SK-N-SH (cell line): ENCODE data around the gene MRPL36. TPM values are rescaled to one million over a fixed set of nuclear protein-coding genes. Genes with fewer than 3 reads are reported as not detected.

Experiments used
- CTCF ChIA-PET: fragments of 300-600, 350-600 bp; formaldehyde crosslinking; extraction: SDS; loops from one replicate; lab custom pipeline; 2021; lab: Yijun Ruan, JAX
- POLR2A ChIA-PET: fragments of 350-600 bp; sonication (Branson Sonifier 250); formaldehyde crosslinking; extraction: SDS; loops from one replicate; lab custom pipeline; 2020; ENCODE audit warnings: antibody characterized with exemption, inconsistent platforms; lab: Yijun Ruan, JAX
- DNase-seq: peaks from one replicate; pipeline ENCODE4 v3.0.0; 2012
- H2AFZ ChIP-seq: fragments of 200-600 bp; sonication (generic); 2 replicates; pipeline ENCODE4 v1.8.1; 2016; ENCODE audit warnings: antibody characterized with exemption, mild to moderate bottlenecking, low read depth
- H3F3A ChIP-seq: fragments of 200-600 bp; sonication (generic); replicated peaks from 2 replicates; pipeline ENCODE3; 2016; ENCODE audit warnings: antibody characterized with exemption, mild to moderate bottlenecking; ENCODE audit not compliant: insufficient read depth
- H3K27ac ChIP-seq, 2 experiments: fragments of 200-500 bp in 1 of 2; fragments of 200-600 bp in 1 of 2; sonication (Bioruptor generic) in 1 of 2; sonication (generic), shearing (Covaris generic) in 1 of 2; 2 replicates each; pipeline versions ENCODE4 v1.5.1 to v1.6.1; 2014 to 2016; ENCODE audit warnings: low read depth in 2 of 2, inconsistent platforms in 1 of 2, low read length in 1 of 2, mild to moderate bottlenecking in 1 of 2, mixed read lengths in 1 of 2
- H3K27me3 ChIP-seq: fragments of 200-600 bp; sonication (generic), shearing (Covaris generic); 2 replicates; pipeline ENCODE4 v1.6.1; 2016; ENCODE audit warnings: mixed run types; ENCODE audit not compliant: insufficient read depth
- H3K36me3 ChIP-seq, 2 experiments: fragments of 200-500 bp in 1 of 2; fragments of 200-600 bp in 1 of 2; sonication (Bioruptor generic) in 1 of 2; sonication (generic) in 1 of 2; replicated peaks in 1 of 2; 2 replicates each; pipeline versions ENCODE3 to v1.5.1; 2014 to 2016; ENCODE audit warnings: low read length in 1 of 2, mild to moderate bottlenecking in 1 of 2; ENCODE audit not compliant: insufficient read depth in 2 of 2, control insufficient read depth in 1 of 2
- H3K4me1 ChIP-seq, 2 experiments: fragments of 200-500 bp in 1 of 2; fragments of 200-600 bp in 1 of 2; sonication (Bioruptor generic) in 1 of 2; sonication (generic), shearing (Covaris generic) in 1 of 2; 2 replicates each; pipeline versions ENCODE4 v1.5.1 to v1.6.1; 2014 to 2016; ENCODE audit warnings: low read depth in 1 of 2, low read length in 1 of 2, mixed run types in 1 of 2; ENCODE audit not compliant: insufficient read depth in 2 of 2, control insufficient read depth in 1 of 2
- H3K4me2 ChIP-seq: fragments of 200-600 bp; sonication (generic), shearing (Covaris generic); 2 replicates; pipeline ENCODE4 v1.6.1; 2017; ENCODE audit warnings: mixed run types
- H3K4me3 ChIP-seq, 2 experiments: fragments of 200-500 bp in 1 of 2; fragments of 200-600 bp in 1 of 2; sonication (Bioruptor generic) in 1 of 2; sonication (generic), shearing (Covaris generic) in 1 of 2; 2 replicates each; pipeline versions ENCODE4 v1.5.1 to v1.8.1; 2014 to 2016; ENCODE audit warnings: low read depth in 2 of 2, inconsistent platforms in 1 of 2, low read length in 1 of 2, mild to moderate bottlenecking in 1 of 2, mixed read lengths in 1 of 2, moderate library complexity in 1 of 2
- H3K79me2 ChIP-seq: fragments of 200-600 bp; sonication (generic); 2 replicates; pipeline ENCODE4 v1.8.1; 2017; ENCODE audit warnings: mild to moderate bottlenecking; ENCODE audit not compliant: insufficient read depth
- H3K9ac ChIP-seq: fragments of 200-600 bp; sonication (generic); 2 replicates; pipeline ENCODE4 v1.6.1; 2017; ENCODE audit warnings: mixed run types
- H3K9me2 ChIP-seq: fragments of 200-600 bp; sonication (generic); 2 replicates; pipeline ENCODE4 v1.6.1; 2017; ENCODE audit warnings: mixed run types
- H3K9me3 ChIP-seq: fragments of 200-600 bp; sonication (generic); 2 replicates; pipeline ENCODE4 v1.6.1; 2017; ENCODE audit warnings: mixed run types, mild to moderate bottlenecking, moderate library complexity
- H4K20me1 ChIP-seq: fragments of 200-600 bp; sonication (generic); 2 replicates; pipeline ENCODE4 v1.6.1; 2017; ENCODE audit warnings: mild to moderate bottlenecking, mixed run types; ENCODE audit not compliant: insufficient read depth
- CHD2 ChIP-seq: fragments of 150-350 bp; IDR thresholded peaks from 2 replicates; pipeline ENCODE4 v1.6.1; 2018; ENCODE audit warnings: low read length; ENCODE audit not compliant: partially characterized antibody
- ELF1 ChIP-seq: IDR thresholded peaks from 2 replicates; pipeline ENCODE4 v1.4.0; 2012
- EP300 ChIP-seq, 2 experiments: IDR thresholded peaks; 2 replicates each; pipeline versions ENCODE4 v1.4.0 to v1.6.1; 2012; ENCODE audit warnings: borderline replicate concordance in 1 of 2, low read depth in 1 of 2, low read length in 1 of 2
- FOSL2 ChIP-seq: IDR thresholded peaks from 2 replicates; pipeline ENCODE4 v1.4.0; 2012; ENCODE audit warnings: low read depth, mild to moderate bottlenecking, moderate library complexity, borderline replicate concordance
- FOXM1 ChIP-seq: IDR thresholded peaks from 2 replicates; pipeline ENCODE4 v1.4.0; 2012; ENCODE audit warnings: low read depth, mild to moderate bottlenecking
- NFIC ChIP-seq: IDR thresholded peaks from 2 replicates; pipeline ENCODE4 v1.4.0; 2012; ENCODE audit warnings: borderline replicate concordance
- NRF1 ChIP-seq: IDR thresholded peaks from 2 replicates; pipeline ENCODE4 v1.6.1; 2012; ENCODE audit warnings: low read depth, mild to moderate bottlenecking, low read length
- PBX3 ChIP-seq: IDR thresholded peaks from 2 replicates; pipeline ENCODE4; 2012
- RAD21 ChIP-seq: IDR thresholded peaks from 2 replicates; pipeline ENCODE4 v1.6.1; 2012; ENCODE audit warnings: mild to moderate bottlenecking, low read length
- RCOR1 ChIP-seq: fragments of 150-350 bp; IDR thresholded peaks from 2 replicates; pipeline ENCODE4 v1.6.1; 2017; ENCODE audit warnings: antibody characterized with exemption, low read length
- REST ChIP-seq: IDR thresholded peaks from 2 replicates; pipeline ENCODE4 v1.6.1; 2012; ENCODE audit warnings: mild to moderate bottlenecking, low read depth, low read length, moderate library complexity
- RXRA ChIP-seq: IDR thresholded peaks from 2 replicates; pipeline ENCODE4 v1.4.0; 2012; ENCODE audit warnings: low read depth, mild to moderate bottlenecking, borderline replicate concordance
- SIN3A ChIP-seq: IDR thresholded peaks from 2 replicates; pipeline ENCODE4 v1.6.1; 2012; ENCODE audit warnings: low read depth, mild to moderate bottlenecking, low read length, moderate library complexity, borderline replicate concordance
- SMC3 ChIP-seq: IDR thresholded peaks from 2 replicates; pipeline ENCODE4 v1.6.1; 2012; ENCODE audit warnings: low read depth, low read length, improper control_type of control experiment
- TCF12 ChIP-seq: IDR thresholded peaks from 2 replicates; pipeline ENCODE4 v1.4.0; 2012
- TEAD4 ChIP-seq: IDR thresholded peaks from 2 replicates; pipeline ENCODE4 v1.4.0; 2012; ENCODE audit warnings: mild to moderate bottlenecking, borderline replicate concordance; ENCODE audit not compliant: insufficient read depth
- USF1 ChIP-seq: IDR thresholded peaks from 2 replicates; pipeline ENCODE4 v1.4.0; 2012; ENCODE audit warnings: low read depth, borderline replicate concordance
- ZBTB33 ChIP-seq: IDR thresholded peaks from 2 replicates; pipeline ENCODE4 v1.4.0; 2012; ENCODE audit warnings: low read depth, borderline replicate concordance
- WGBS: methylation state at CpG from one replicate; pipeline ENCODE4 v1.1.6; 2017; ENCODE audit warnings: low lambda C conversion rate; 5-methylcytosine and 5-hydroxymethylcytosine counted together
- polyA plus RNA-seq, 3 experiments: library from polyadenylated mRNA; depleted of rRNA; stranded (reverse); fragments of >200 nt; gene quantifications; 2 replicates each; pipeline ENCODE4 v1.2.3, GENCODE V29; 2012

MRPL36 gene
- polyA plus RNA-seq, 1 of the 3 experiments (the other 2 are of a cell fraction): 78.4 TPM

- ChIA-PET CTCF (no interaction called here), POLR2A (no interaction called here)
- Histone ChIP-seq H3F3A (no peaks in the 10 kb centered on the region), H3K27me3 (peaks cover 97% of the 10 kb centered on the region), H3K9me3 (no peaks in the 10 kb centered on the region), H4K20me1 (no peaks in the 10 kb centered on the region), H3K27ac (no peak overlapping the region), H3K9me2 (no peaks in the 10 kb centered on the region), H3K4me2 (no peak overlapping the region), H3K9ac (no peak overlapping the region), H3K4me1 (no peaks in the 10 kb centered on the region), H2AFZ (no peak overlapping the region), H3K36me3 (no peaks in the 10 kb centered on the region), H3K4me3 (no peak overlapping the region), H3K79me2 (no peaks in the 10 kb centered on the region)
- DNase-seq: no peak
- WGBS: 46% methylated on average over 19 of the region's 23 CpGs
- no peak for TF ChIP-seq TEAD4
- no peak for TF ChIP-seq USF1
- TF ChIP-seq FOSL2: no peak
- no peak for TF ChIP-seq NFIC
- TF ChIP-seq RCOR1: no peak
These were observed 36.7 kb upstream of the MRPL36 start for GRCh38 chr5:1836176-1836890.

GRCh38 chr5:1835431-1835830 is 35.8 kb upstream of the MRPL36 start:
- no peaks in the 10 kb centered on the region for H3K9me2 ChIP-seq
- peak; percentile 15 for DNase-seq
- no peaks in the 10 kb centered on the region for H3F3A ChIP-seq
- no peak overlapping the region for H3K9ac ChIP-seq
- H3K79me2 ChIP-seq: no peaks in the 10 kb centered on the region
- 26% methylated on average over 13 of the region's 13 CpGs for WGBS
- H3K9me3 ChIP-seq: no peaks in the 10 kb centered on the region
- no peak overlapping the region for H3K4me2 ChIP-seq
- H2AFZ ChIP-seq: no peak overlapping the region
- no peaks in the 10 kb centered on the region for H4K20me1 ChIP-seq
- TF ChIP-seq RCOR1 (no peak), FOXM1 (no peak), EP300 (IDR thresholded peaks at IDR 0.05; ENCODE audit: borderline replicate concordance in 1 of 2, low read depth in 1 of 2, low read length in 1 of 2) (no peak), TEAD4 (no peak), REST (no peak), TCF12 (no peak), ZBTB33 (no peak), CHD2 (no peak), RAD21 (no peak), NRF1 (no peak), SIN3A (no peak), SMC3 (no peak), ELF1 (no peak), PBX3 (no peak), RXRA (no peak)
- no peak overlapping the region for H3K4me3 ChIP-seq
- H3K27ac ChIP-seq: no peak overlapping the region
- ChIA-PET POLR2A (no interaction called here), CTCF (no interaction called here)
- H3K36me3 ChIP-seq: no peaks in the 10 kb centered on the region
- H3K4me1 ChIP-seq: no peaks in the 10 kb centered on the region
- H3K27me3 ChIP-seq: peaks cover 88% of the 10 kb centered on the region
